ENCODE results near the gene KRTAP12-4. TPM values are rescaled to one million over a fixed set of nuclear protein-coding genes. Genes with fewer than 3 reads are reported as not detected.

The KRTAP12-4 gene
- total RNA-seq, 1 experiment from 2014 or later, result not detected

DNA sequence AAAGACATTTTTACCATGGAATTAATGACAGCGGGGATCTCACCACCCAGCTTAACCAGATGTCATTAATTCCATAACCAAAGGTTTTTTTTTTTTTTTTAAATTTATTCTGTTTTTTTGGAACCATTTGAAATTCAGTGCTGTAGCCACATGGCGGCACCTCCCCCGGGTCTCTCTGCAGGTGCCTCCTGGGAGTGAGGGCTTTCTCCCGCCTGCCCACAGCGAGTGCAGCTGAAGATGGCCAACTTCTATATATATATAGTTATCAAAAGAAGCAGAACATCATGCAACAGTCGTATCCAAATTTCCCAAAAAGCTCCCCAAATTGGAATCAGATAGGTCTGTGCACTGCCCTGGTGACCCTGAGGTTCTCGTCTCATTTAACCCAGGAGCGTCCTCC, 39.0 kb downstream of the KRTAP12-4 start:
- intact Hi-C loops (cut with micrococcal nuclease), result no loop called here
- no peak overlapping the region for H3K4me3 Mint-ChIP-seq (ENCODE audit: unreplicated experiment)
- POLR2A ChIA-PET, result no interaction called here

DNA sequence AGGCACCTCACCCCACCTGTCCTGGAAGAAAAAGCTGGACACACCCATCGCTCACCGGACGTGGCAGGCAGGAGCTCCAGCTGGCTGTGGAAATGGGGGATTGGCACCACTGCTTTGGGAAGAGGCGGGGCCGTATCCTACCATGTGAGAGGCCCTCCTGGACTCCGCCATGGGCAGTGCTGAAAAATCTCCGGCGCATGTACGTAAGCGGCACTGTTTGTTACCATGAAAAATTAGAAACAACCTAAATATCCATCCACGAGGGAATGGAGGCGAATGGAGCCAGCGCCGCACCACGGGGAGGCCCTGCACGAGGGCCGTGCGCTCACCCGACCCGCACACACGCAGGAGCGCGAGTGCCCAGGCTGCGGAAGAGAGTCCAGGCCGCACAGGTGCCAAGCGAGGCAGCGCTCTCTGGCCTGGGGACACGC, 39.5 kb downstream of the KRTAP12-4 start:
- Mint-ChIP-seq H3K4me3 (ENCODE audit: unreplicated experiment) (no peak overlapping the region), H3K27me3 (ENCODE audit: insufficient read depth, unreplicated experiment) (peaks cover 71% of the 10 kb centered on the region), H3K27ac (ENCODE audit: low read depth, unreplicated experiment) (no peak overlapping the region), H3K4me1 (ENCODE audit: insufficient read depth, unreplicated experiment) (peaks cover 8% of the 10 kb centered on the region), H3K36me3 (ENCODE audit: insufficient read depth, unreplicated experiment) (no peaks in the 10 kb centered on the region), H3K9me3 (ENCODE audit: unreplicated experiment) (peaks cover 23% of the 10 kb centered on the region)
- TF ChIP-seq, protein P1, sequence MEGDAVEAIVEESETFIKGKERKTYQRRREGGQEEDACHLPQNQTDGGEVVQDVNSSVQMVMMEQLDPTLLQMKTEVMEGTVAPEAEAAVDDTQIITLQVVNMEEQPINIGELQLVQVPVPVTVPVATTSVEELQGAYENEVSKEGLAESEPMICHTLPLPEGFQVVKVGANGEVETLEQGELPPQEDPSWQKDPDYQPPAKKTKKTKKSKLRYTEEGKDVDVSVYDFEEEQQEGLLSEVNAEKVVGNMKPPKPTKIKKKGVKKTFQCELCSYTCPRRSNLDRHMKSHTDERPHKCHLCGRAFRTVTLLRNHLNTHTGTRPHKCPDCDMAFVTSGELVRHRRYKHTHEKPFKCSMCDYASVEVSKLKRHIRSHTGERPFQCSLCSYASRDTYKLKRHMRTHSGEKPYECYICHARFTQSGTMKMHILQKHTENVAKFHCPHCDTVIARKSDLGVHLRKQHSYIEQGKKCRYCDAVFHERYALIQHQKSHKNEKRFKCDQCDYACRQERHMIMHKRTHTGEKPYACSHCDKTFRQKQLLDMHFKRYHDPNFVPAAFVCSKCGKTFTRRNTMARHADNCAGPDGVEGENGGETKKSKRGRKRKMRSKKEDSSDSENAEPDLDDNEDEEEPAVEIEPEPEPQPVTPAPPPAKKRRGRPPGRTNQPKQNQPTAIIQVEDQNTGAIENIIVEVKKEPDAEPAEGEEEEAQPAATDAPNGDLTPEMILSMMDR (IDR thresholded peaks at IDR 0.05; ENCODE audit: unreplicated experiment), result no peak
- intact Hi-C loops (cut with micrococcal nuclease), result no loop called here
- CTCF ChIA-PET, result no interaction called here
- DNase-seq (ENCODE audit: unreplicated experiment), result no peak
- BruUV-seq (replicated peaks), result no TSS peak
- POLR2A ChIA-PET, result no interaction called here

More for the DNA sequence above, 39.0 kb downstream of the KRTAP12-4 start:
- no peak for DNase-seq (ENCODE audit: unreplicated experiment)
- H3K4me1 Mint-ChIP-seq (ENCODE audit: insufficient read depth, unreplicated experiment), result peaks cover 8% of the 10 kb centered on the region
- no TSS peak for BruUV-seq (replicated peaks)
- TF ChIP-seq, protein P1 (IDR thresholded peaks at IDR 0.05; ENCODE audit: unreplicated experiment), result no peak
- H3K9me3 Mint-ChIP-seq (ENCODE audit: unreplicated experiment), result peaks cover 26% of the 10 kb centered on the region
- H3K27ac Mint-ChIP-seq (ENCODE audit: low read depth, unreplicated experiment), result no peak overlapping the region
- CTCF ChIA-PET, result no interaction called here
- peaks cover 73% of the 10 kb centered on the region for H3K27me3 Mint-ChIP-seq (ENCODE audit: insufficient read depth, unreplicated experiment)
- H3K36me3 Mint-ChIP-seq (ENCODE audit: insufficient read depth, unreplicated experiment), result no peaks in the 10 kb centered on the region

- ChIA-PET CTCF (no interaction called here), POLR2A (no interaction called here)
- H3K27me3 Mint-ChIP-seq (ENCODE audit: insufficient read depth, unreplicated experiment), result peaks cover 69% of the 10 kb centered on the region
- no peaks in the 10 kb centered on the region for H3K36me3 Mint-ChIP-seq (ENCODE audit: insufficient read depth, unreplicated experiment)
- TF ChIP-seq, protein P1 (IDR thresholded peaks at IDR 0.05; ENCODE audit: unreplicated experiment), result no peak
- intact Hi-C loops (cut with micrococcal nuclease), result no loop called here
- DNase-seq (ENCODE audit: unreplicated experiment), result no peak
- H3K27ac Mint-ChIP-seq (ENCODE audit: low read depth, unreplicated experiment), result no peak overlapping the region
- peaks cover 23% of the 10 kb centered on the region for H3K9me3 Mint-ChIP-seq (ENCODE audit: unreplicated experiment)
- no TSS peak for BruUV-seq (replicated peaks)
- peaks cover 8% of the 10 kb centered on the region for H3K4me1 Mint-ChIP-seq (ENCODE audit: insufficient read depth, unreplicated experiment)
- H3K4me3 Mint-ChIP-seq (ENCODE audit: unreplicated experiment), result no peak overlapping the region
These were observed 40.3 kb downstream of the KRTAP12-4 start for GRCh38 chr21:44614161-44614631.

DNA sequence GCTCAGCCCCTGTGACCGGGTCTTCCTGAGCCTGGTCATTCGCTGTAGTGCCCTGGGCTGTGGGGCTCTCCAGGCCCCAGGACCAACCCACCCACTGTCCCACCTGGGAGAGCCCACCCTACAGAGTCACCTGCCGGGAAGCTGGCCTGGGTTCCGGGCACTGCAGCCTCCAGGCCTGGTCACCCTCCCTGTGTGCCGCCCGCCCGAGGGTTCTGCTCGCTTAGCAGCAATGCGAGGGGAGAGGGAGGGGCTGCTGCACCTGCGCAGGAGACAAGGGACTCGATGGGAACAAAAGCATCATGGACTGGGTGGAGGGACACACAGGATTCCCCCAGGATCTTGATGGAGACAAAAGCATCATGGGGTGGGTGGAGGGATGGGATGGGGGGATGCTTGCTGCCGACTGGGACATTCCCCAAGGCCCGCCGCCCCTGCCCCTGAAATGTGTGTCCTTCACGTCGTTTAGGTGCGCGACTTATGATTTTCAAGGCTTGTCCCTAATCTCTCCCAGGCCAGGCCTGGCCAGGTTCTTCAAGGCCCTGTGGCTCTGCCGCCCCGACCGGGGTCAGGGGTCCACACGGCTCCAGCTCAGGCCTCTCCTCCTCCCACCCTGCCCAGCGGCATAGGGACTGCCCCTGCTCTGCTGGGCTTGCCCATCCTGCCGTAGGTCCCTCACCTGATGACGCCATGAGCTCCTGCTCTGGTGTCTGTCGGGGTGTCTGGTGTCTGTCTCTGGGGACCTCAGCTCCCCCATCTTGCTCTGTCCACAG, 40.9 kb downstream of the KRTAP12-4 start:
- intact Hi-C loops (cut with micrococcal nuclease), result no loop called here
- BruUV-seq (replicated peaks), result no TSS peak
- Mint-ChIP-seq H3K27ac (ENCODE audit: low read depth, unreplicated experiment) (no peak overlapping the region), H3K27me3 (ENCODE audit: insufficient read depth, unreplicated experiment) (peaks cover 69% of the 10 kb centered on the region), H3K4me3 (ENCODE audit: unreplicated experiment) (no peak overlapping the region), H3K9me3 (ENCODE audit: unreplicated experiment) (peaks cover 25% of the 10 kb centered on the region), H3K36me3 (ENCODE audit: insufficient read depth, unreplicated experiment) (no peaks in the 10 kb centered on the region), H3K4me1 (ENCODE audit: insufficient read depth, unreplicated experiment) (peaks cover 8% of the 10 kb centered on the region)
- no peak for DNase-seq (ENCODE audit: unreplicated experiment)
- ChIA-PET CTCF (interaction anchor here (1.1 kb wide), 1 partner anchor 129 kb away, joined by 3 read pairs; no protein-coding TSS in a partner anchor), POLR2A (no interaction called here)
- TF ChIP-seq, protein P1 (IDR thresholded peaks at IDR 0.05; ENCODE audit: unreplicated experiment), result no peak

Data from MCF 10A (cell line).